Kidney epithelial cell (primary cell): Measurements from ENCODE around the gene DDC. TPM values are rescaled to one million over a fixed set of nuclear protein-coding genes. Genes with fewer than 3 reads are reported as not detected.
"Not testable (repeated sequence)": the region's sequence is repeated elsewhere in the genome, so short reads cannot be mapped to it uniquely, and the experiment has no call there.

ENCODE experiments used
- DNase-seq: peaks from one replicate; pipeline ENCODE4 v3.0.0-alpha.2; 2010; ENCODE audit warnings: low read depth
- H3K27me3 ChIP-seq: 2 replicates; pipeline ENCODE4 v1.6.0; 2011; ENCODE audit warnings: low read length; ENCODE audit not compliant: control insufficient read depth, insufficient read depth
- H3K36me3 ChIP-seq: 2 replicates; pipeline ENCODE4 v1.5.1; 2011; ENCODE audit warnings: low read length; ENCODE audit not compliant: control insufficient read depth, insufficient read depth
- H3K4me3 ChIP-seq: 2 replicates; pipeline ENCODE4 v1.5.1; 2011; ENCODE audit warnings: low read depth, mild to moderate bottlenecking, control low read depth, low read length
- total RNA-seq: library from RNA; depleted of rRNA; stranded (reverse); fragments of >200 nt; gene quantifications from 2 replicates; pipeline ENCODE4 v1.2.3, GENCODE V29; 2015
- TF ChIP-seq, protein P1 (sequence below): IDR thresholded peaks from 2 replicates; pipeline ENCODE4 v1.5.1; 2011; ENCODE audit warnings: mild to moderate bottlenecking, moderate library complexity, low read length, control low read depth, inconsistent platforms; ENCODE audit not compliant: insufficient read depth, poor library complexity, severe bottlenecking

Gene DDC
- total RNA-seq, 1 donor from 2014 or later, result not detected

DNA sequence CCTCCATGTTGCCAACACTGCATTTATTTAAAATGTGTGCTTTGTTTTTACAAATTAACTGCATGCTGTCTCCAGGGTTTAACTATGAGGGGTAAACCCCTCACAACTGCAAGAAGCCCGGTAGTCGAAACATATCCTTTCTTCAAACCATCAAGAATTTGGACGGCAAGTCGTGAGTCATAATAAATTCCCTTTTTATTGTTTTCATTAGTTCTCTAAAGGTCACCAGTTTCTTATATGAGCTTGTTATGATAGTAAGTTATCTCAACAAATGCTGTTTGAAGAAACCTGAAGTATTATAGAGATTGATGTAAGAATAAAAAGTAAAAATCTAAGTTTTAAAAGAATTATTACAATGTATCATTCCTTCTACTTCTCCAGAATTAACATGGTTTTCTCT lies 102.8 kb downstream of the DDC start:
- no peak for DNase-seq
- TF ChIP-seq, protein P1, sequence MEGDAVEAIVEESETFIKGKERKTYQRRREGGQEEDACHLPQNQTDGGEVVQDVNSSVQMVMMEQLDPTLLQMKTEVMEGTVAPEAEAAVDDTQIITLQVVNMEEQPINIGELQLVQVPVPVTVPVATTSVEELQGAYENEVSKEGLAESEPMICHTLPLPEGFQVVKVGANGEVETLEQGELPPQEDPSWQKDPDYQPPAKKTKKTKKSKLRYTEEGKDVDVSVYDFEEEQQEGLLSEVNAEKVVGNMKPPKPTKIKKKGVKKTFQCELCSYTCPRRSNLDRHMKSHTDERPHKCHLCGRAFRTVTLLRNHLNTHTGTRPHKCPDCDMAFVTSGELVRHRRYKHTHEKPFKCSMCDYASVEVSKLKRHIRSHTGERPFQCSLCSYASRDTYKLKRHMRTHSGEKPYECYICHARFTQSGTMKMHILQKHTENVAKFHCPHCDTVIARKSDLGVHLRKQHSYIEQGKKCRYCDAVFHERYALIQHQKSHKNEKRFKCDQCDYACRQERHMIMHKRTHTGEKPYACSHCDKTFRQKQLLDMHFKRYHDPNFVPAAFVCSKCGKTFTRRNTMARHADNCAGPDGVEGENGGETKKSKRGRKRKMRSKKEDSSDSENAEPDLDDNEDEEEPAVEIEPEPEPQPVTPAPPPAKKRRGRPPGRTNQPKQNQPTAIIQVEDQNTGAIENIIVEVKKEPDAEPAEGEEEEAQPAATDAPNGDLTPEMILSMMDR, result no peak
- no peaks in the 10 kb centered on the region for H3K36me3 ChIP-seq
- H3K4me3 ChIP-seq, result no peak overlapping the region
- H3K27me3 ChIP-seq, result no peaks in the 10 kb centered on the region

DNA sequence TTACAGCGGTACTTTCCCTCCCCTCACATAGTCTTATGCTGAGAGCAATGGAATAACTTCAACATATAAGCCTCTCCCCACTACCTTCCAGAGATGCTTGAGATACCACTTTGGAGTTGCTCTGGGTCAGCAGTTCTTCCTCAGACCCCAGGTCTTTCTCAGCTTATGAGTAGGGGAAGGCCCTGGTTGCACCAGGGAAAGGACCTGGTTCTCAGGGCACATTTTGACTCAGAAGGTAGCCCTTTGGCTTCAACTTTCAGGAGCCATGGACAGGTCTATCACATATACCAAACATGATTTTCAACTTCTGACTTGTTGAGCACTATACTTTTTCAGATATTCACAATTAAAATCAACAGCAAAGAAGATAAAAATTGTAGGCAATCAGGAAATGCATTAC lies 103.5 kb downstream of the DDC start:
- no peak overlapping the region for H3K4me3 ChIP-seq
- H3K27me3 ChIP-seq, result no peaks in the 10 kb centered on the region
- DNase-seq, result no peak
- TF ChIP-seq, protein P1, result no peak
- no peaks in the 10 kb centered on the region for H3K36me3 ChIP-seq

DNA sequence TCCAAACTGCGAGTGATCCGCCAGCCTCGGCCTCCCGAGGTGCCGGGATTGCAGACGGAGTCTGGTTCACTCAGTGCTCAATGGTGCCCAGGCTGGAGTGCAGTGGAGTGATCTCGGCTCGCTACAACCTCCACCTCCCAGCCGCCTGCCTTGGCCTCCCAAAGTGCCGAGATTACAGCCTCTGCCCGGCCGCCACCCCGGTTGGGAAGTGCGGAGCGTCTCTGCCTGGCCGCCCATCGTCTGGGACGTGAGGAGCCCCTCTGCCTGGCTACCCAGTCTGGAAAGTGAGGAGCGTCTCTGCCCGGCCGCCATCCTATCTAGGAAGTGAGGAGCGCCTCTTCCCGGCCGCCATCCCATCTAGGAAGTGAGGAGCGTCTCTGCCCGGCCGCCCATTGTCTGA lies 106.0 kb downstream of the DDC start:
- DNase-seq, H3K36me3 ChIP-seq, H3K27me3 ChIP-seq, H3K4me3 ChIP-seq: not testable (repeated sequence)

DNA sequence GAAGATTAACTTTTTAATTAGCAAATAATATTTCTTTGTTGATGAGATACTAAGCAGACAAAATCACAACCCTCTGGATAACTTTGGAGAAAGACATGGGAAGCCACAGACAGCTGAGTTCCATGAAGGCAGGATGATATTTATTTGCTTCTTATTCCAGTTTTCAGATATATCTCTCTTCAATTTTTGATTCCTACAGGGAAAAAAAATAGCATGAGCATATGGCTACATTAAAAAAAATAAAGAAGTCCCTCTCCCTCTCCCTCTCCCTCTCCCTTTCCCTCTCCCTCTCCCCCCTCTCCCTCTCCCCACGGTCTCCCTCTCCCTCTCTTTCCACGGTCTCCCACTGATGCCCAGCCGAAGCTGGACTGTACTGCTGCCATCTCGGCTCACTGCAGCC lies 106.6 kb downstream of the DDC start:
- H3K36me3 ChIP-seq, H3K27me3 ChIP-seq, DNase-seq, H3K4me3 ChIP-seq: not testable (repeated sequence)

DNA sequence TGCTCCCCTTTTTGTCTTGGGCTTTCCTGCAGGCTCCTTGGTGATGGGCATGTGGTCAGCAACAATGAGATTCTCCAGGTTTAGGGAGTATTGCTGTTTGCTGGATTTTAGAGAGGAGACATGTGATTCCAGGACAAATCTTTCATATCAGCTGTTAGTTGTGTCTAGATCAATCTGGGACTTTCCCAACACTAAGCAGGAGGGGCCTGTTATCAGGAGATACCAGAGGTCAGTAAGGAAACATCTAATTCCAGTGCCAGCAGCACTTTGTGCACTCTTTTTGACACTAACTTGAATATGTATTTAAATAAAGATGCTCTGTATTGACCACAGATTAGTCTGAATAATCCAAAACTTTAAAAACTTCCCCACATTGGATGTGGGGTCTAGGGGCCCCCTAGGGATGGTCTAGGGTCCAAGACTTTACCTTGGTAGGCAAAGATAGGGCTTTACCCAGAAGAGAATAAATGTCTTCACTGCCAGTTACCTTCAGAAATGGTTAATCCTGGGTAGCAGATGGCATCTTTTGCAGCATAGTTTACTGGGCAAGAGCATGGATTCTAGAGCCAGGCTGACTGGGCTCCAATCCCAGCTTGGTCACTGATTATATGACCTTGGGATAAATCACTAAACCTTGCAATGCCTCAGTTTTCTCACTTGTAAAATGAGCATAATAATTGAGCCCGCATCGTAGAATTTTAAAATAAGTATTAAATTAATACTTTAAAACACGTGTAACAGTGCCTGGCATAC lies 108.7 kb downstream of the DDC start:
- H3K27me3 ChIP-seq, result no peaks in the 10 kb centered on the region
- no peaks in the 10 kb centered on the region for H3K36me3 ChIP-seq
- no peak overlapping the region for H3K4me3 ChIP-seq
- TF ChIP-seq, protein P1, result no peak
- no peak for DNase-seq

DNA sequence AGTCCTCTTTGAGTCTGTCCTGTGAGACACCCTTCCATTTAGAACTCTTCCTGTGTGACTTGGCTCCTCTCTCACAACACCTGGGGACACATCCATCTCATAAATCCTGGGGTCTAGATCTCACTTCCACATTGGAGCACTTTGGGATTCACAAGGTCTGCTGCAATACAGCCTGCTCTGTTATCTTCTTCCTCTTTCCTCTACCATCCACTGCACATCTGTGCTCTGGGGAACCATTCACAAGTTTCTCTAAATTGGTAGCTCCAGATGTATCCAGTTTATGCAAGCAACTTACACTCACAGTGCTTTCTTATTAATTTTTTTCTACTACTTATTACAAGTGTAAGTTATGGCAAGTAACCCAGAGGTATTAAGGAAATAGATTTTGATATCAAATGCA lies 109.5 kb downstream of the DDC start:
- no peak overlapping the region for H3K4me3 ChIP-seq
- no peaks in the 10 kb centered on the region for H3K36me3 ChIP-seq
- H3K27me3 ChIP-seq, result no peaks in the 10 kb centered on the region
- TF ChIP-seq, protein P1, result no peak
- DNase-seq, result no peak

DNA sequence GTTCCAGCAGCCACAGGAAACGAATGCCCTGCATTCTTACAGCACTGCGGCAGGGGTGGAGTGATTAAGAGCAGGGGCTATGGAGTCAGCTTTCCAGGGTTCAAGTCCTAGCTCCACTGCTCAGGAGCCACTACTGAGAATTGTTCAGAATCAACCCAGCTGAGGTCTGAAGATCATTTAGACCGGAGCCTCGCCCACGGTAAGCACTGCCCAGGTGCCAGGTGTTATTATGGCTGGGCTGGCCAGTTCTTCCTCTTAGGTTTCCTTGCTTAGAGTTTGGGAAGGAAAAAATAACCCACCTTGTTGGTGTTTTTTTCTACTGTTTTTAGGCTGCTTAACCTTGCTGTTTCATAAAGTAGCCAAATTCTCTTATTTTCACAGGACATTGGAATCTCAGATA lies 110.2 kb downstream of the DDC start:
- TF ChIP-seq, protein P1, result no peak
- no peak overlapping the region for H3K4me3 ChIP-seq
- no peak for DNase-seq
- no peaks in the 10 kb centered on the region for H3K36me3 ChIP-seq
- no peaks in the 10 kb centered on the region for H3K27me3 ChIP-seq
